Activated CD8-positive, alpha-beta memory T cell treated with anti-CD3 and anti-CD28 coated beads for 48 hours (primary cell): Measurements from ENCODE around the gene GRID2IP.

ENCODE experiments used
- DNase-seq, 3 experiments: peaks; one replicate each; pipeline ENCODE4 v3.0.0-alpha.2; 2020; ENCODE audit warnings: low read depth in 2 of 3, low spot score in 2 of 3

GRID2IP gene

GRCh38 chr7:6528401-6529130, 22.7 kb downstream of the GRID2IP start:
- no peak for DNase-seq

GRCh38 chr7:6526997-6527378, 24.3 kb downstream of the GRID2IP start:
- no peak for DNase-seq

GRCh38 chr7:6520163-6520981, 30.9 kb downstream of the GRID2IP start:
- no peak for DNase-seq

DNA sequence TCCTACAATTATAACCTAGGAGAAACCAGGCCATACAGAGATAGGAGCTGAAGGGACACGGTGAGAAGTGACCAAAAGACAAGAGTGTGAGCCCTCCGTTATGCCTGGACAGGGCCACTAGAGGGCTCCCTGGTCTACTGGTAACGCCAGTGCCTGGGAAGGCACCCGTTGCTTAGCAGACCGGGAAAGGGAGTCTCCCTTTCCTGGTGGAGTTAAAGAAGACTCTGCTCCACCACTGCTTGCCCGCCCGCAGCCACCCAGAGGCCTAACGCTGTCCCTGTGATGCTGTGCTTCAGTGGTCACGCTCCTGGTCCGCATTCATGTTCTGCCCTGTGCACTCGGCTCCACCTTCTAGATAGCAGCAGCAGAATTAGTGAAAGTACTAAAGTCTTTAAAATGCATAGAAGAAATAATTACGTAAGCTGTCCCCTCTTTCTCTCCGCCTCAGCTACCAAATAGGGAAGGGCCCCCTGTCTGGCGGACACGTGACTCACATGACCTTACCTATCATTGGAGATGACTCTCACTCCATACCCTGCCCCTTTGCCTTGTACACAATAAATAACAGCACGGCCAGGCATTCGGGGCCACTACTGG, 34.8 kb downstream of the GRID2IP start:
- peak in 1 of 3 experiments; percentile 47 for DNase-seq

- DNase-seq, result no peak
Measured at GRCh38 chr7:6513541-6513940, 37.7 kb downstream of the GRID2IP start.

DNA sequence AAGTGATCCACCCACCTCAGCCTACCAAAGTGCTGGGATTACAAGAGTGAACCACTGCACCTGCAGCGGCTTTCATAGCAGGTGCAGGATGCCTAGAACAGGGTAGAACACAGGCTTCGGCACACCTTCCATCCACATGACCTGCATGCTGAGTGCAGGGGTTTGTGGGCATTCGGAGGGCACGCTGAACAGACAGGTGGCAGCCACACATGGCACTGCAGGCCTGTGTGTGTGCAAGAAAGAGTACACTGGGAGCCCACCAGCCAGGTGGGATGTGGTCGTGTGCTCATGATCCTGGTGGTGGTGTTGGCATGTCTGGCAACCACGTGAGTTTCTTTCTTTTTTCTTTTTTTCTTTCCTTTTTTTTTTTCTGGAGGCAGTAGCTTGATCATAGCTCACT, 38.4 kb downstream of the GRID2IP start:
- no peak for DNase-seq

DNA sequence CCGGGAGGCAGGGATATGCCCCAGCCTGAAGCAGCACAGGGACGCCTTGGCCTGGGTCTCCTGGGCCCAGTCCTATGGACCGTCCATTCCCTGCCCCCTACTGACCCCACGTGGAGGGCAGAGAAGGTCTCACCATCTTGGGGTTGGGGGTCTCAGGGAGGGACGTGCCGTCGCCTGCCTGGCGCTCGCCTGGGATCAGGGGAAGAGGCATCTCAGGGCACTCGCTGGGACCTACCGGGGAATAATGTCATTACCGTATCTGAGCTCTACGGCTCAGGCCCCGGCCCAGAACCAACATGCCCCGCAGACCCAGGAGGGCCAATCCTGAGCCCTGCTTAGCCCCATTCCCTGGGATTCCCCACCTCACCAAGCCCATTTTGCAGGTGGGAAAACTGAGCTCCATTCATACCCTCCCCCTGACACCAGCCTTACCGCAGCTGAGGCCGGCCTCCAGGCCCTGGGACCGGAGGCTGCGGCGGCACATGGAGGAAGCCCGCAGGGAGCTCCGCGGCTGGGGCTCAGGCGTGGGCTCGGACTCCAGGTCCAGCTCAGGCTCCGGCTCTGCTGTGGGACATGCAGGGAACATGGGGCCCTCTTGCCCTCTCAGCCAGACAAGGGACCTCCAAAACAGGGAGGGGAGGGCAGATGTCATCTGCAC, 40.7 kb downstream of the GRID2IP start:
- no peak for DNase-seq

- DNase-seq, result no peak
Measured at GRCh38 chr7:6508950-6509349, 42.3 kb downstream of the GRID2IP start.

DNA sequence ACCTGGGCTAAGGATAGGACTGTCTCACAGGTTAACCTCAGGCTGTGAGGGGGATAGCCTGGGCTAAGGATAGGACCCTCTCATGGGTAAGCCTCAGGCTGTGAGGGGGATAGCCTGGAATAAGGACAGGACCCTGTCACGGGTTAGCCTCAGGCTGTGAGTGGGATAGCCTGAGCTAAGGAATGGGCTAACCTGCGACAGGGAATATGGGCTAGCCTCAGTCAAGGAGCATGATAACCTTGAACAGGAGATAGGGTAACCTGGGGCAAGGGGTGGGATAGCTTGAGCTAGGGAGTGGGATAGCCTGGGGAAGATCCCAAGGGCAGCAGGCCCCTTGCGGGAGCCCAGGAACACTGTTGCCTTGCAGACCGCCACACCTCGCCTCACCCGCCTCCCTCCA, 42.7 kb downstream of the GRID2IP start:
- DNase-seq, result no peak

DNA sequence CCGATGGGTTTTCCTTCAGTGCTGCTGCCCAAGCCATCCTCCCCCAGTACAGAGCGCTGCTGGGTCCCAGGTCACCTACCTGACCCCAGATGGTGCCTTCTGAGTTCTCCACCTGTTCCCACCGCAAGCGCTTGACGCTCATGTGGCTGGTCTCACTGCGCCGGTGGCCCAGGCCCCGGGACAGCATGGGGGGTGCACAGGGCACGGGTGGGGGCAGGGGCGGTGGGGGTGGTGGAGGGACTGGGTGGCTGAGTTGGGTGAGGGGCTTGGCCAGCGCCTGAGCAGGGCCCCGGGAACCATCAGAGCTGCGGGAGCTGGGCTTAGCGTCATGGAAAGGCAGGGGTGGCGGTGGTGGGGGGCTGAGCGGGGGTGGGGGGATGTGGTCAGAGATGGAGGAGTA, 43.4 kb downstream of the GRID2IP start:
- no peak for DNase-seq

GRCh38 chr7:6505685-6506559, 45.3 kb downstream of the GRID2IP start:
- DNase-seq, result no peak

GRCh38 chr7:6504996-6505395, 46.3 kb downstream of the GRID2IP start:
- no peak for DNase-seq

DNA sequence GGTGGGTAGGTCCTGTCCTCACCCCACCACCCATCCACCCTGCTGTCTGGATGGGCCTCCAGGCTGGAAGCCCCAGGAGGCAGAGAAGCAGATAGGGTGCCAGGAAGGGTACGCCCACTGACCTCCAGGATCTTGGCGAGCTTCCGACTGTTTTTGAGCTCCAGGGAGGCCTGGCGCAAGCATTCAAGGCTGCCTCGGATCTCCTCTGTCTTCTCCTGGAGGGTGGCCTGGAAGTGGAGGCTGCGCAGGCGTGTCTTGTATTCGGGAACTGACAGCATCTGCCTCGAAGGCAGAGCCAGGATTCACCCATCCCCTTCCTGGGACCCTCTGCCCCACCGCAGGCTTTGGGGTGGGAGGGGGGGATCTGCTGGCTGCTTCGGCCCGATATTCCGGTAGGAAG, 48.4 kb downstream of the GRID2IP start:
- DNase-seq, result no peak

DNA sequence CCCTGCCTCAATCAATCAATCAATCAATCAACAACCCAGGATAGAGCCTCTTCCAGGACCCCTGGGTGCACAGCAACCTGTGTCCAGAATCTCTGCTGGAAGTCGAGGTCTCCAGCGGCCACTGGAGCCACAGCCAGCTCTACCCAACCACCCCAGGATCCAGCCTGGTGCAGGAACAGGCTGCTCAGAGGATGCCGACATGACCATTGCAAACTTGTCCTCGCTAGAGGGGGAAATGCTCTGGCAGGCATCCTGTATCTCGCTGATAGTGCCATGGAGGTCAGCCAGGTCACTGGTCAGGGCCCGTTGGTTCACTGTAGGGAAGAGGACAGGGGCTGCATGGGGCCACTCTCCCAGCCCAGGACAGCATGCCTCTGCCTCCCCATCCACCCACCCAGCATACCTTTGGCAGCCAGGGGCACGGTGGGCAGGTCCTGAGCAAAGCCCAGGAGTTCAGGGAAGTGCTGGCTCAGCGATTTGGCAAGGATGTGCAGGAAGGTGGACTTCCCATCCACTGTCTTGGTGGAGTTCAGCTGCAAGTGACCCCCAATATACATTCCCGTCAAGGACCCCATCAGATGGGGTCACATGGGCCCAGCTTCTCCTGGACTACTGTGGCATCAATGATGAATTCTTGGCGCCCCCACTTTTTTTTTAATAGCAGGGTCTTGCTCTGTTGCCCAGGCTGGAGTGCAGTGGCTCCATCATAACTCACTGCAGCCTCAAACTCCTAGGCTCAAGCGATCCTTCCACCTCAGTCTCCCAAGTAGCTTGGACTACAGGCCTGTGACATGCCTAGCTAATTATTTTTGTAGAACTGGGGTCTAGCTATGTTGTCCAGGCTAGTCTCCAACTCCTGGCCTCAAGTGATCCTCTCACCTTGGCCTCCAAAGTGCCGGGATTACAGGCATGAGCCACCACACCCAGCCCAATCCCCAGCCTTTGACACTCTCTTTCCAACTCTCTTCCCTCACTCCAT, 49.4 kb downstream of the GRID2IP start:
- no peak for DNase-seq

GRCh38 chr7:6500691-6501090, 50.6 kb downstream of the GRID2IP start:
- no peak for DNase-seq

DNA sequence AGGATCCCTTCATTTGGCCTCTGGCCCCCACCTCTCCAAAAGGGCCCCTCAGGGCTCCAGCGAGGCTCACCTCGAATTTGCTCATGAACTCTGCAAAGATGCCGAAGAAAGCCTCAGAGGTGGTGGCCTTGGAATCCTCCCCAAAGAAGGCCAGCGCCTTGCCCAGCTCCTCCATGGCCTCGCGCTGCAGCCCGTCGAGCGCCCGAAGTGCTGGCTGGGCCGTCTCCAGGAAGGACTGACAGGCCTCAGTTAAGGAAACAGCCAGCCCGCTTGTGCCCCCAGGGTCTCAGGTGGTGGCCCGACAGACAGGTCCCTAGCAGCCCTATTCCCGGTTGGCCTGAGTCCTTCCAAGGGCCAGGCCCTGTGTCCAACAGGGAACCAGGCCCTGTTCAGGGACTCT, 53.3 kb downstream of the GRID2IP start:
- no peak for DNase-seq

- DNase-seq, result no peak
Measured at GRCh38 chr7:6497637-6497905, 53.7 kb downstream of the GRID2IP start.

DNA sequence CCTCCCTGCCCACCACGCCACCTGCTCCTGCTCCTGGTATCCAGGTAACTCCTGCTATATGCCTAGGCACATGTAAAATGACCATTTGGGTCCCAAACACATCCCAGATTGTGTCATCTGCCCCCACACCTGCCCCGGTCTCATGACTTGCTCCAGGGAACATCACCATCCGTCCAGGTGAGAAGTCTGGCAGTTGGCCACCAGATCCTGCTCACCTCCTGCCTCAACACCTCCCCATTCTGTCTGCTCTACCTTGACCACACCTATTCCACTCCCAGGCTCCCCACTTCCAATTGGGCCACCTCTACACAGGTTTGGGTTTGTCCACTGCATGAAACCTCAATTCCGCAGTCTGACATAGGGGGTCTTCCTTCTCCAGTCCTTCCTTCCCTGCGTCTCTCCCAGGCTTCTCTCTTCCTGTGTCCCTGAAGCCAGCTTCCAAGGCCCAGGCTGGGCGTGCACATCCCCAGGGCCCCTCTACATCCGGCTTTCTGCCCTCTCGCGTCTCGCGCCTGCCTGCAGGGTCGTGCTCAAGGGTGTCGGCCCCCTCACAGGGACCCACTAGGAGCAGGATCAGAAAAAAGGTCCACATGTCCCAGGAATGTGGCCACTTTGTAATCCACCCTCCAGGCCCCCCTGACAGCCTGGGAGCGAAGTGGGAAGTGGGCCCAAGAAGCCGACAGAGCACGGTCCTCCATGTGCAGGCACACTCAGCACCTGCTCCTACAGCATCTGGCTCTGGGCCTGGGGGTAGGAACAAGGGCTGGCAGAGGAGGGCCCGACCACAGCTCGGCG, 54.2 kb downstream of the GRID2IP start:
- DNase-seq, result no peak
